SK-MEL-5 (cell line): ENCODE measurements around the gene PILRA. TPM values are rescaled to one million over a fixed set of nuclear protein-coding genes. Genes with fewer than 3 reads are reported as not detected.
"Not testable (repeated sequence)": the region's sequence is repeated elsewhere in the genome, so short reads cannot be mapped to it uniquely, and the experiment has no call there.

Experiments used
- DNase-seq: peaks from one replicate; pipeline ENCODE4 v3.0.0-alpha.2; 2016; ENCODE audit warnings: low read depth, low spot score
- in situ Hi-C: cut with HindIII; loops from 2 replicates; pipeline ENCODE4 v1.10.0; 2016; ENCODE audit warnings: low sequenced_read_pairs, high pct_unique_total_duplicates, low pct_unique_long_range_greater_than_20kb
- polyA plus RNA-seq, 2 experiments: library from polyadenylated mRNA; depleted of rRNA; stranded (reverse); fragments of >200 nt; gene quantifications; 2 replicates each; pipeline ENCODE4 v1.2.3, GENCODE V29; 2015
- total RNA-seq: library from RNA; depleted of rRNA; stranded (reverse); fragments of >200 nt; shearing (Covaris generic); gene quantifications from 2 replicates; pipeline ENCODE4 v1.2.3, GENCODE V29; 2014; rRNA removed

PILRA gene
- 0.48 TPM in 1 of 2 replicates, not detected in the other for total RNA-seq
- polyA plus RNA-seq (2015; cell fraction: cytosol; rRNA removed) = 0.73 TPM in 1 of 2 replicates, not detected in the other
- polyA plus RNA-seq (2015; cell fraction: nucleus; rRNA removed) = 5.1 and 7.6 TPM in 2 replicates

DNA sequence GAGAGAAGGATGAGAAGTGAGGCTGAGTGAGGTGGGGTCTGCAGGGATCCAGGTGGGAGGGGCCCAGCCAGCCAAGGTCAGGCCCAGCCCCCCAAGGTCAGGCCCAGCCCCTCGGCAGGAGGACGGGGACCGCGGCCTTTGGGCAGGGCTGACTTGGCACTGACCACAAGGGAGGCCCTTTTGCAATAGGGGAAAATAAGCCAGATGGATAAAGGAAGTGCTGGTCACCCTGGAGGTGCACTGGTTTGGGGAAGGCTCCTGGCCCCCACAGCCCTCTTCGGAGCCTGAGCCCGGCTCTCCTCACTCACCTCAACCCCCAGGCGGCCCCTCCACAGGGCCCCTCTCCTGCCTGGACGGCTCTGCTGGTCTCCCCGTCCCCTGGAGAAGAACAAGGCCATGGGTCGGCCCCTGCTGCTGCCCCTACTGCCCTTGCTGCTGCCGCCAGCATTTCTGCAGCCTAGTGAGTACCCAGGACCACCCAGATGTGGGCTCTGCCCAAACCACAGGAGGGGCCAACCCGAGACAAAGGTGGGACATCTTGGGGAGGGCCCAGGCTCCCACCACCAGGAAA lies at the start of gene PILRA:
PILRA (plus strand) TSS at position 227 of the 571 bp plus-strand sequence; CDS start at position 397, 170 bp downstream.
- no peak for DNase-seq
- in situ Hi-C loops = no loop called here

GRCh38 chr7:100324194-100324593 lies 49.1 kb upstream of the PILRA start:
- peak; percentile 97 for DNase-seq
- in situ Hi-C loops = not testable (repeated sequence)

- peak; percentile 32 for DNase-seq
- in situ Hi-C loops = not testable (repeated sequence)
These were observed 47.6 kb upstream of the PILRA start for GRCh38 chr7:100325671-100326070.

DNA sequence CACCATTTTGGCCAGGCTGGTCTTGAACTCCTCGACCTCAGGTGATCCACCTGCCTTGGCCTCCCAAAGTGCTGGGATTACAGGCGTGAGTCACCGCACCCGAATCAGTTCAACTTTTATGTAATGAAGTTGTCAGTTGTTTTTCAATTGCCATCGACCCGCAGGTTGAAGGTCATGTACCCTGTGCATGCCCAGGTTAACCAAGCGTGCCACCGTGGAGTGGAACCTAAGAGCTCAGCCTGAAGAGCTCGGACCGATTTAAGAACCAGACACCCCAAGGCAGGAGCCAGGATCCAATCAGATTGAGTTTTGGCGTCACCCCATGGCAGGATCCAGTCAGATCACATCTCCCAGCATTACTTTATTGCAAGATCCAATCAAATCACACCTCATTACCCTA lies 46.4 kb upstream of the PILRA start:
- in situ Hi-C loops, DNase-seq: not testable (repeated sequence)

DNA sequence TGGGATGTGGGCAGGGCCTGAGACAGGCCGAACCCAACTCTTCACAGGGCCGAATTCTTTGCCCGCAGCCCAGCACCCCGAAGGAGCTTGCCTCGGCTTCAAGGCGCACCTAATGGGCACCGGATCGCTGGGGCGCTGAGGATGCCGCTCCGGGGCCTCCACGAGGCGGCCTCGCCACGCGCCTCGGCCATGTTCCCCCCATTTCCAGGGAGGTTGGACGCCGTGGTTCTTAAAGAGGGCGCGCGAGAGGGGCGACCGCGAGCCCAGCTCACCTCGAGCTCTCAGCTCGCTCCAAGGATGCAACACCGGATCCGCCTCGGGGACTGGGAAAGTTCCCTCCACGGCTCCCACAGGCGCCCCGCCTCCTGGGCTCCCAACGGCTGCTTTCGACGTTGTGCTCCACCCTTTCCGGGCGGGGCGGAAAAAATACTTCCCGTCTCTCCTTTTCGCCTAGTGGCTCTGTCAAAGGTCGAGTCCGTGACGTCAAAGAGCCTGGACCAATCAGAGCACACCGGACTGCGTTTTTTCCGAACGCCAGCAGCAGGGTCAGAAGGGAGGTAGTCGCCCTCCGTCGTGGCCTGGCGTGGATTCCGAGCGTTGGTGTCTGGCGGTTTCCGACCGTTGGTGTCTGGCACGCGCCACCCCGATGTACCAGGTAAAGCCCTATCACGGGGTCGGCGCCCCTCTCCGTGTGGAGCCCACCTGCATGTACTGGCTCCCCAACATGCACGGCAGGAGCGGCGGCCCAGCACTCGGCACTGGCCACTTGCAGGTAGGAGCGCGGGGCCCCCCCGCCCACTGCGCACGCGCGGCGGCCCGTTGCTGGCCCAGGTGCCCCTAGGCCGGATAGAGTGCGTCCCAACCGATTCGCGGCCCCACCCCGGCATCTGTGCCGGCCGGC lies 37.5 kb upstream of the PILRA start:
- in situ Hi-C loops = not testable (repeated sequence)
- peak; percentile 98 for DNase-seq

DNA sequence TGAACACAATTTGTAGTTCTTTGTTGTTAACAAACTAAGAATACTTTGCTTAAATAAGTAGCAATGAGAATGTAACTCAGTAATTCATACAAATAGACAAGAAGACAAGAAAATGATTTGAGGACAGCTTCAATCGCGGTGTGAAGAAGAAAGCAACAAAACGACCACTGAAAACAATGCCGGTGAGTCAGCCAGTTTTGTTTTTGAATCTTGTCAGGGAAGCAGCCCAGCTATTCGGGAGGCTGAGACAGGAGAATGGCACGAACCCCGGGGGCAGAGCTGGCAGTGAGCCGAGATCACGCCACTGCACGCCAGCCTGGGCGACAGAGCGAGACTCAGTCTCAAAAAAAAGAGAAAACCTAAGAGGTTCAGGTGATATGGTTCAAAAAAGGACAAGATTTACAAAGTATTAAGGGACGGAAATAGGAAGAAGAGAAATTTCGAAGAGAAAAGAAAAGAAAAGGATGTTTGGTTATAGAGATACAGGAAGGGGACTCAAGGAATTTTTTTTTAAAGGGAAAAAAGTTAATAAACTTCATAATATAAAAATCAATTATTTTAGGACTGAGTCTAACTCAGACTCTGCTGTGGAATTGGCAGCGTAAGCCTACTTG lies 35.1 kb upstream of the PILRA start:
- in situ Hi-C loops = not testable (repeated sequence)

DNA sequence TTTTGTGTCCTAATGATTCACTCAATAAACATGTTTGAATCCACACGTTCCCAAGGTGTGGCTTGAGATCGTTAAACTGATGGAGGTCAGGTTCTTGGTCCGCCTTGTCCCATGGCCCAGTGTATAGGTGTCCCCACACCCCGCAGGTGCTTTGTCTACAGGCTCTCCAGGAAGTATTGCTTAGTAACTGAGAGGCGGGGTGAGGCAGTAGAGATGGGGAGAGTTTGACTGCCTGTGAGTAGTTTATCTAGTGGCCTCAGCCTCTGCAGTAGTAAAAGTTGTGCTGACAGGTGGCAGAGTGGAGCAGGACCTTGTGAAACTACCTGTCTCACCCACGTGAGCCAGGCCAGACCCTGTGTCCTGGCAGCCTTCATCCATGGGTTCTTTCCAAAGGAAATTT lies 32.0 kb upstream of the PILRA start:
- DNase-seq = peak; percentile 2
- in situ Hi-C loops = not testable (repeated sequence)

More for the DNA sequence above, 35.1 kb upstream of the PILRA start:
- DNase-seq = peak; percentile 84

GRCh38 chr7:100342765-100343164 lies 30.5 kb upstream of the PILRA start:
- in situ Hi-C loops = no loop called here
- DNase-seq = peak; percentile 32

- peak; percentile 51 for DNase-seq
- in situ Hi-C loops = not testable (repeated sequence)
These were observed 29.1 kb upstream of the PILRA start for GRCh38 chr7:100344124-100344559.

DNA sequence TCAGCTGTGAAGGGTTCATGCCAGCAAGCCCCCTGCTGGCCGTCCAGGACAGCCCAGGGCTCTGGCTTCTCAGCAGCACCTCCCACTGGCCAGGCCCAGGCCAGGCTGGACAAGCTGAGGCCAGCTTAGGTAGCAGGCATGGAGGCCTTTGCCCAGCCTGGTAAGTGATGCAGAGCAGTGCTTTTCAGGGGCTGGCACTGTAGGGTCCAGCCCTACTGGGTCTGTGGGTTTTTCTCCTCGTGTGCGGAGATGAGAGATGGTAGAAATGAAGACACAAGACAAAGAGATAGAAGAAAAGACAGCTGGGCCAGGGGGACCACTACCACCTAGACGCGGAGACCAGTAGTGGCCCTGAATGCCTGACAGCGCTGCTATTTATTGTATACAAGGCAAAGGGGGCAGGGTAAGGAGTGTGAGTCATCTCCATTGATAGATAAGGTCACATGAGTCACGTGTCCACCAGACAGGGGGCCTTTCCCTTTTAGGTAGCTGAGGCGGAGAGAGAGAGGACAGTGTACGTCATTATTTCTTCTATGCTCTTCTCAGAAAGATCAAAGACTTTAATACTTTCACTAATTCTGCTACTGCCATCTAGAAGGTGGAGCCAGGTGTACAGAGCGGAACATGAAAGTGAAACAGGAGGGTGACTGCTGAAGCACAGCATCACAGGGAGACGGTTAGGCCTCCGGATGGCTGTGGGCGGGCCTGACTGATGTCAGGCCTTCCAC lies 28.6 kb upstream of the PILRA start:
- in situ Hi-C loops = not testable (repeated sequence)
- peak; percentile 95 for DNase-seq

GRCh38 chr7:100345288-100345672 lies 28.0 kb upstream of the PILRA start:
- in situ Hi-C loops = not testable (repeated sequence)
- peak; percentile 81 for DNase-seq

- in situ Hi-C loops = no loop called here
- no peak for DNase-seq
These were observed 26.4 kb upstream of the PILRA start for GRCh38 chr7:100346921-100347320.

GRCh38 chr7:100348805-100349204 lies 24.5 kb upstream of the PILRA start:
- DNase-seq = no peak
- in situ Hi-C loops = no loop called here

DNA sequence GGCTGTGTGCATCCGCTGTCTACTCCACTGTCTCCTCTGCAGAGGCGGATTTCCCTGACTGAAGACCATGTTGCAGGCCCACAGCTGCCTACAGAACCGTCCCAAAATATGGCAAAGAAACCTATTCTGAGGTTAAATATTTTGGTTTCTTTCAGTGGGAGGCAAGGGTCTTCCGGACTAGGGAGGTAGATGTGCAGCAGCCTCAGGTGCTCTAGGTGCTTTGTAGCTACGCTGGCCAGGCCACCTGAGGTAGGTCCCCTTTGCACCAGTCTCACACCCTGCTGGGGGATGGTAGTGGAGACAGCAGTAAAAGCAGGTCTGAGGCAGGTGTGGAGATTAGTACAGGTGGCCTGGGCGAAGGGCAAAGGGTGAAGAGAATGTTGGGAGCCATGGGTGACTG lies 23.5 kb upstream of the PILRA start:
- no peak for DNase-seq
- in situ Hi-C loops = no loop called here

GRCh38 chr7:100351657-100352058 lies 21.6 kb upstream of the PILRA start:
- in situ Hi-C loops = no loop called here
- no peak for DNase-seq

GRCh38 chr7:100352230-100352781 lies 21.0 kb upstream of the PILRA start:
- DNase-seq, in situ Hi-C loops: not testable (repeated sequence)

- in situ Hi-C loops = no loop called here
- no peak for DNase-seq
These were observed 20.2 kb upstream of the PILRA start for GRCh38 chr7:100352984-100353684.
